Heart right ventricle (tissue), 16 donors: ENCODE results near the gene LUZP2. TPM values are rescaled to one million over a fixed set of nuclear protein-coding genes. Genes with fewer than 3 reads are reported as not detected.

Source experiments
- ATAC-seq, 8 donors: fragments of 200-7000 bp; cut with Tn5 transposase; one replicate each; pipeline ENCODE4 v1.9.1; 2020; ENCODE audit warnings: mild to moderate bottlenecking in 8 of 8, moderate library complexity in 8 of 8, moderate number of reproducible peaks in 1 of 8
- DNase-seq, 2 donors: peaks; one replicate each; pipeline ENCODE4 v3.0.0-alpha.2; 2020
- H3K27ac ChIP-seq, 10 donors: fragments of 200-600 bp; sonication (generic) in 2 of 10; one replicate each; pipeline versions ENCODE4 v1.5.0 to v1.8.0; 2020 to 2022; ENCODE audit warnings: mild to moderate bottlenecking in 3 of 10
- H3K27me3 ChIP-seq, 7 donors: fragments of 200-600 bp; one replicate each; pipeline ENCODE4 v1.8.0; 2021 to 2022; ENCODE audit warnings: mild to moderate bottlenecking in 2 of 7
- H3K36me3 ChIP-seq, 9 donors: fragments of 200-600 bp; sonication (generic) in 1 of 9; one replicate each; pipeline versions ENCODE4 v1.5.0 to v1.8.0; 2020 to 2022; ENCODE audit warnings: mild to moderate bottlenecking in 2 of 9
- H3K4me1 ChIP-seq, 9 donors: fragments of 200-600 bp; sonication (generic) in 1 of 9; one replicate each; pipeline versions ENCODE4 v1.5.0 to v1.8.0; 2020 to 2022; ENCODE audit warnings: mild to moderate bottlenecking in 4 of 9
- H3K4me3 ChIP-seq, 10 donors: fragments of 200-600 bp; sonication (generic) in 2 of 10; one replicate each; pipeline versions ENCODE4 v1.5.0 to v1.8.0; 2020 to 2022; ENCODE audit warnings: mild to moderate bottlenecking in 7 of 10, moderate library complexity in 2 of 10
- H3K9me3 ChIP-seq, 11 donors: fragments of 200-600 bp in 10 of 11; sonication (generic) in 2 of 11; one replicate each; pipeline versions ENCODE4 v1.5.0 to v1.8.0; 2013 to 2022; ENCODE audit warnings: mild to moderate bottlenecking in 2 of 11, control low read depth in 1 of 11, moderate library complexity in 1 of 11
- WGBS, 2 donors: extraction: QIAGEN DNeasy Blood & Tissue Kit; methylation state at CpG; one replicate each; pipeline ENCODE4 v1.1.7; 2013; ENCODE audit warnings: inconsistent platforms in 1 of 2; 5-methylcytosine and 5-hydroxymethylcytosine counted together
- intact Hi-C, 10 donors: fragments of 100-400 bp; cut with DNase I; formaldehyde crosslinking; loops; one replicate each; pipeline versions ENCODE4 v1.11.1 to v1.14.2; 2022
- polyA plus RNA-seq, 2 donors: library from polyadenylated mRNA; stranded (reverse); fragments of 200-250 nt; gene quantifications; one replicate each; pipeline ENCODE4 v1.2.3, GENCODE V29; 2013
- total RNA-seq, 10 donors: library from RNA; stranded (reverse); fragmentation: NEBNext Ultra II Directional in 3 of 10; extraction: Animal tissue kit (Norgen Biotek cat#: 25700) in 3 of 10; gene quantifications; one replicate each; pipeline versions ENCODE4 v1.2.1 to v1.2.4, GENCODE V29; 2021 to 2023
- TF ChIP-seq, protein P1 (sequence below), 9 donors: fragments of 200-600 bp; sonication (generic) in 2 of 9; IDR thresholded peaks; one replicate each; pipeline versions ENCODE4 v1.5.0 to v1.8.0; 2021 to 2022; ENCODE audit warnings: antibody characterized with exemption in 9 of 9, mild to moderate bottlenecking in 5 of 9, moderate library complexity in 1 of 9
- donor health status: Arrhythmogenic right ventricular cardiomyopathy.
- donor health status: ischemic (EF 13 %, LVEDD 7.1; RV severe dilation, severe dysfunction).
- donor health status: healthy with polysubstance abuse.
- donor health status: DM: no; HTN: yes; CAD: no.
- donor health status: DM: no; HTN: no; CAD: no.
- donor health status: ischemic (EF 25% LVEDD 6.9; RV normal size, moderate dysfunction).
- donor health status: ischemic (EF 25% LVEDD 5.7; RV mildly dilated, moderate dysfunction).
- donor health status: healthy.
- donor health status: DM: yes; HTN: yes; CAD: no.
- donor health status: Ischemic cardiomyopathy.
- donor health status: ischemic (EF 35%, LVEDD 5.7; RV mildly dilated, moderate dysfunction).
- donor health status: nonischemic (EF 11% LVEDD 7.7; RV severe dilation, severe dysfunction).
- donor health status: DM: yes; HTN: yes; CAD: no.
- donor health status: PGD.
- donor health status: ischemic (EF 29% LVEDD 5.4; RV normal size, mild dysfunction).
- donor health status: nonischemic (EF 23%, LVEDD 6.1; RV moderate dilation, normal function).

LUZP2 gene
- total and polyA plus RNA-seq, 12 donors = 0.07 to 0.46 (median 0.18) TPM; not detected in 6

DNA sequence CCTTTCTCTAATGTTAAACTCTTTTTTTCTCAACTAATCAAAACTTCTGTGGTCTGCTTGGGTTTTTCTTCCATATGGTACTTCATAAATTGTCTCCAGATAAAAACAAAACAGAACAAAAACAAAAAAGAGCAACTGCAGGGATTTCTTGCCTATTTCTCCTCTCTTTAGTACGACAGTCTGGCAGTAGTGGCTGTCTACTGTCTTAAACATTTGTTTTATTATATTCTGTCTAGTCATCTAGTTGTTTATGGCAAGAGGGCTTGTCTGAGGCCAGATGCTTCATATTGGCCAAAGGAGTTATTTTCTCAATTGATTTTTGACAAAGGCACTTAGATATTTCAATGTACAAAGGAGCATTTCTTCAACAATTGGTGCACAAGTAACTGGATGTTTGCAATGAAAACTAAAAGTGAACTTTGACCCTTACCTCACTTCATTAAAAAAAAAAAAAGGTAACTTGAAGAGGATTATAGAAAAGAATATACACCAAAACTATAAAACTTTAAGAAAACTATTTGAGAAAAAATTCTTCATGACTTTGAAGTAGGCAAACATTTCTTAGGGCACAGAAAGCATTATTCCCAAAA is 404.2 kb downstream of the LUZP2 start:
- DNase-seq (no peak), ATAC-seq (no peak)
- Histone ChIP-seq H3K27ac (no peak overlapping the region), H3K4me1 (no peaks in the 10 kb centered on the region), H3K4me3 (no peak overlapping the region), H3K36me3 (no peaks in the 10 kb centered on the region), H3K27me3 (no peaks in the 10 kb centered on the region), H3K9me3 (peaks cover 0 to 9% (median 0%) of the 10 kb centered on the region in 11 donors)
- intact Hi-C loops = no loop called here
- TF ChIP-seq, protein P1, sequence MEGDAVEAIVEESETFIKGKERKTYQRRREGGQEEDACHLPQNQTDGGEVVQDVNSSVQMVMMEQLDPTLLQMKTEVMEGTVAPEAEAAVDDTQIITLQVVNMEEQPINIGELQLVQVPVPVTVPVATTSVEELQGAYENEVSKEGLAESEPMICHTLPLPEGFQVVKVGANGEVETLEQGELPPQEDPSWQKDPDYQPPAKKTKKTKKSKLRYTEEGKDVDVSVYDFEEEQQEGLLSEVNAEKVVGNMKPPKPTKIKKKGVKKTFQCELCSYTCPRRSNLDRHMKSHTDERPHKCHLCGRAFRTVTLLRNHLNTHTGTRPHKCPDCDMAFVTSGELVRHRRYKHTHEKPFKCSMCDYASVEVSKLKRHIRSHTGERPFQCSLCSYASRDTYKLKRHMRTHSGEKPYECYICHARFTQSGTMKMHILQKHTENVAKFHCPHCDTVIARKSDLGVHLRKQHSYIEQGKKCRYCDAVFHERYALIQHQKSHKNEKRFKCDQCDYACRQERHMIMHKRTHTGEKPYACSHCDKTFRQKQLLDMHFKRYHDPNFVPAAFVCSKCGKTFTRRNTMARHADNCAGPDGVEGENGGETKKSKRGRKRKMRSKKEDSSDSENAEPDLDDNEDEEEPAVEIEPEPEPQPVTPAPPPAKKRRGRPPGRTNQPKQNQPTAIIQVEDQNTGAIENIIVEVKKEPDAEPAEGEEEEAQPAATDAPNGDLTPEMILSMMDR (IDR thresholded peaks at IDR 0.05) = no peak
- WGBS, 2 donors = 74 to 76% methylated on average over 1 of the region's 1 CpG

DNA sequence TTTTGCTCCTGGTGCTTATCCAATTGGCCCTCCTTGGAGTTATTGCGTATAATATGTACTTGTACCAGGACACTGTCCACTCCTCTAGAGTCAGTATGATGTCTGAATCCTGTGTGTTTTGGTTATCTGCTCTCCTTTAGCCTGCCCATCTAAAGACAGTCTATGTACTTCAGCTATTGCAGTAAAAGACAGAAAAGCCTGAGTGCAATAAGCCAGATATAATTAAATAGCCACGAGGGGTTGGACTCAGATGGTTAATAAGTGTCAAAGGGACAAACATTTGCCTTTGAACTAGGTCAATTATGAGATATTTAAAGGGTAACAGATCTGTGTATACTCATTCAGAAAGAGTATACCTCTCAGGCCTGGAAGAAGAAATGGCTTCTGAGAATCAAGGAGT is 406.7 kb downstream of the LUZP2 start:
- ATAC-seq = no peak
- no peak for DNase-seq
- Histone ChIP-seq H3K36me3 (no peaks in the 10 kb centered on the region), H3K4me1 (no peaks in the 10 kb centered on the region), H3K27me3 (no peaks in the 10 kb centered on the region), H3K4me3 (no peak overlapping the region), H3K9me3 (no peaks in the 10 kb centered on the region), H3K27ac (no peak overlapping the region)
- TF ChIP-seq, protein P1 (IDR thresholded peaks at IDR 0.05) = no peak
- WGBS, 2 donors = 75 to 77% methylated on average over 2 of the region's 2 CpGs
- intact Hi-C loops = no loop called here

DNA sequence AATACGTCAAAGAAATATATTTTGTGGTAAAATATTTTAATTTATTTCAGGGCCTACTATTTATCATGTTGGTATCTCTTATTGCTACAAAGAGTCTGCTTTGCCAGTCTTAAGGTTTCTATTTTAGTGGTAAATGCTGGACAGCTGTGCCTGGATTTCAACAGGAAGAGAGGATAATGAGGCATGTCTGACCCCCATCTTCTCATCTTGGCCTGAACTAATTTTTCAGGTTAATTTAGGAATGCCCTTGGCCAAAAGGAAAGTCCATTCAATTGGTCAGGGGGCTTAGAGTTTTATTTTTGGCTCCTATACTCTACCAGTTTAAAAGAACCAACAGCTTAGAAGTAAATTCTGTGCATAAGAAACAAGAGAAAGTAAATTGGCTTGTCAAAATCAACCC is 428.2 kb downstream of the LUZP2 start:
- peaks cover 0 to 36% (median 0%) of the 10 kb centered on the region in 11 donors for H3K9me3 ChIP-seq
- H3K27ac ChIP-seq = no peak overlapping the region
- TF ChIP-seq, protein P1 (IDR thresholded peaks at IDR 0.05) = no peak
- no peak overlapping the region for H3K4me3 ChIP-seq
- intact Hi-C loops = no loop called here
- no peaks in the 10 kb centered on the region for H3K27me3 ChIP-seq
- no peaks in the 10 kb centered on the region for H3K4me1 ChIP-seq
- no peak for DNase-seq
- ATAC-seq = no peak
- no peaks in the 10 kb centered on the region for H3K36me3 ChIP-seq
- WGBS, 2 donors = 85 to 95% methylated on average over 1 of the region's 1 CpG

DNA sequence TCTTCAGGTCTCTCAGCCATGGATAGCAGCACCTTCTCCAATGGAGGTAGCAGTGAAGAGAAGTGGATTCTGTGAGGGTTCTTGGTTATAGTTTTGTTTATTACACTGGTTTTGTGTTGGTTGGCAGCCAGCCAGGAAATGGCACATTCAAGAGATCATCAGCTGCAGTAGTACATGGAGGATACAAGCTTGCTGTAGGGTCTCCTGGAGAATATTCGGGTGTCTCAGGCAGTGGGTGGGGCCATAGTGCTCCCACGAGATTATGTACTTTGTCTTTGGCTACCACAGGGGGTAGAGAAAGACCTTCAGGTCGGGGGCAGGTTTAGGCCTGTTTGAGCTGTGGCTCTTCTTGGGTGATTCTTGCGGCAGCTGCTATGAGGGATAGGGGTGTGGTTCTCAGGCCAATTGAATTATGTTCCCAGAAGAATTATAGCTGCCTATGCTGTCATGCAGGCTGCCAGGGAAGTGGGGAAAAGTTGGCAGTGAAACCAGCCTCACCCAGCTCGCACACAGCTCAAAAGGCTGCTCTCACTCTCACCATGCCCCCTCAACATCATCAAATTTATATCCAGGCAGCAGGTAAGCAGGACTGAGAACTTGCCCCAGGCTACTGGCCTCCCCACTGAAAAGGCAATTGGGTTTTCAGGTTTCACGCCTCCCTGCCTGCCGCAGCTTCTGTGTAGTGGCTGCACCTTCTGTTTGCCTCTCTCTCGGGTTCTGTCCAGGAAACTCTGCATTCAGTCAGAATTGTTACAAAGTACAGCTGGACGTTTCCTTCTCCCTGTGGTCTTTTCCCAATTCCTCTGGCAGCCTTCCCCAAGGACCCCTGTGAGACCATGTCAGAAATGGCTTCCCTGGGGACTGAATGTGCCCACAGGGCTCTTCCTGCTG is 435.5 kb downstream of the LUZP2 start:
- Histone ChIP-seq H3K9me3 (peaks cover 0 to 40% (median 9%) of the 10 kb centered on the region in 11 donors), H3K27ac (no peak overlapping the region), H3K36me3 (no peaks in the 10 kb centered on the region), H3K4me3 (no peak overlapping the region), H3K4me1 (no peaks in the 10 kb centered on the region), H3K27me3 (no peaks in the 10 kb centered on the region)
- no peak for ATAC-seq
- TF ChIP-seq, protein P1 (IDR thresholded peaks at IDR 0.05) = no peak
- DNase-seq = no peak
- 65 to 76% methylated on average over 9 of the region's 9 CpGs for WGBS, 2 donors
- intact Hi-C loops = no loop called here
